ENCODE data around the gene ATP2A3.

ATP2A3 gene

GRCh38 chr17:3972931-3973330, 8.7 kb upstream of the ATP2A3 start:
- DNase-seq (ENCODE audit: low read depth): no peak
- no peak for TF ChIP-seq CTCF (conservative IDR thresholded peaks at IDR 0.05; ENCODE audit: low read depth, low read length)

GRCh38 chr17:3972281-3972731, 8.1 kb upstream of the ATP2A3 start:
- H3K4me3 ChIP-seq (ENCODE audit: low read length): no peak overlapping the region
- no peak for DNase-seq (ENCODE audit: low read depth)
- TF ChIP-seq CTCF (conservative IDR thresholded peaks at IDR 0.05; ENCODE audit: low read depth, low read length): no peak

More at GRCh38 chr17:3972931-3973330, 8.7 kb upstream of the ATP2A3 start:
- no peak overlapping the region for H3K4me3 ChIP-seq (ENCODE audit: low read length)

- no peak for TF ChIP-seq CTCF (conservative IDR thresholded peaks at IDR 0.05; ENCODE audit: low read depth, low read length)
- H3K4me3 ChIP-seq (ENCODE audit: low read length): no peak overlapping the region
- DNase-seq (ENCODE audit: low read depth): no peak
These were observed 6.4 kb upstream of the ATP2A3 start for GRCh38 chr17:3970668-3971067.

- no peak for DNase-seq (ENCODE audit: low read depth)
- H3K4me3 ChIP-seq (ENCODE audit: low read length): no peak overlapping the region
These were observed 5.7 kb upstream of the ATP2A3 start for GRCh38 chr17:3969963-3970362.

GRCh38 chr17:3968886-3969524, 4.8 kb upstream of the ATP2A3 start:
- H3K4me3 ChIP-seq (ENCODE audit: low read length): no peak overlapping the region
- TF ChIP-seq CTCF (conservative IDR thresholded peaks at IDR 0.05; ENCODE audit: low read depth, low read length): no peak
- no peak for DNase-seq (ENCODE audit: low read depth)

More at GRCh38 chr17:3969963-3970362, 5.7 kb upstream of the ATP2A3 start:
- no peak for TF ChIP-seq CTCF (conservative IDR thresholded peaks at IDR 0.05; ENCODE audit: low read depth, low read length)

- no peak overlapping the region for H3K4me3 ChIP-seq (ENCODE audit: low read length)
- TF ChIP-seq CTCF (conservative IDR thresholded peaks at IDR 0.05; ENCODE audit: low read depth, low read length): no peak
- DNase-seq (ENCODE audit: low read depth): no peak
These were observed 3.8 kb upstream of the ATP2A3 start for GRCh38 chr17:3968015-3968414.

GRCh38 chr17:3966720-3967363, 2.6 kb upstream of the ATP2A3 start:
- no peak for DNase-seq (ENCODE audit: low read depth)
- H3K4me3 ChIP-seq (ENCODE audit: low read length): no peak overlapping the region
- TF ChIP-seq CTCF (conservative IDR thresholded peaks at IDR 0.05; ENCODE audit: low read depth, low read length): no peak

Measured in retinal pigment epithelial cell (primary cell).